Activated naive CD4-positive, alpha-beta T cell (primary cell): ENCODE data around the gene PRDX2.

ENCODE experiments used
- DNase-seq, 4 experiments: peaks; one replicate each; lab custom pipeline; 2025; lab: John Stamatoyannopoulos, UW

Gene PRDX2

GRCh38 chr19:12752056-12752781 lies 49.4 kb downstream of the PRDX2 start:
- no peak for DNase-seq

DNA sequence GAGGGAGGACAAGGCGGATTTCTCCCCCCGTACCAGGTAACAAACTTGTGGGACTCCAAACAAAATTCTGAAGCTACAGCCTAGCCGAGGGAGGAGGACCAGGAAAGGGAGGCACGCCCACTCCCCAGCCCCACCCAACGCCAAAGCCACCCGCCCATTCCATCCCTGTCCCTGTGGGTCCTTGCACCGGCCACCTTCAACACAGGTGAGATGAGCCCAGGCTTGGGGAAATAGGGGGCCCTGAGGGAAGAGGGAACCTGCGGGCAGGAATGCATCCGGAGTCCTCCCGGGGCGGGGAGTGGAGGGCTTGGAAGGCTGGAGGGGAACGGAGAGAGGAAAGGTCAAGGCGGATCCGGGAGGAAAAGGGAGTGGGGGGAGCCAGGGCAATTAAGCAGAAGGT lies 50.0 kb downstream of the PRDX2 start, which contains the start of gene BEST2:
BEST2 (plus strand) TSS at position 157 of the 400 bp plus-strand sequence. CDS start 802 bp downstream, outside the sequence.
- no peak for DNase-seq

DNA sequence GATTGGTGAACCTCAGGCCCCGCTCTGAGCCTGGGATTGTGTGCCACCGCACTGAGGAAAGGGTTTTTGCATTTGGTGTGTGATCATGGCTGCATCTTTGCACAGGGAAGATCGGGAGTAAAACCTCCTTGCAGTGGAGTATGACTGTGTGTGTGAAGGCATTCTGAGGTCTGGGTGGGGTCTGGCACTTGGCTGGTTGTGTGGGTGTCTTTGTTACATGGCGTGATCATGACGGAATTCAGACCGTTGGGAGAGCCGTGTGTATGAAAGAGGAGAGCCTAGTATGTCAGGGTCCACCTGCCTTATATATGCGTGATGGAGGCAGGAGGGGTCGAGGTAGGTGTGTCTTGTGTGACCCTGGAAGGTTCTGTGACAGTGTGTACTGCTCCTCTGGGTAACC lies 50.7 kb downstream of the PRDX2 start:
- no peak for DNase-seq

GRCh38 chr19:12749938-12750521 lies 51.6 kb downstream of the PRDX2 start:
- DNase-seq = no peak

DNA sequence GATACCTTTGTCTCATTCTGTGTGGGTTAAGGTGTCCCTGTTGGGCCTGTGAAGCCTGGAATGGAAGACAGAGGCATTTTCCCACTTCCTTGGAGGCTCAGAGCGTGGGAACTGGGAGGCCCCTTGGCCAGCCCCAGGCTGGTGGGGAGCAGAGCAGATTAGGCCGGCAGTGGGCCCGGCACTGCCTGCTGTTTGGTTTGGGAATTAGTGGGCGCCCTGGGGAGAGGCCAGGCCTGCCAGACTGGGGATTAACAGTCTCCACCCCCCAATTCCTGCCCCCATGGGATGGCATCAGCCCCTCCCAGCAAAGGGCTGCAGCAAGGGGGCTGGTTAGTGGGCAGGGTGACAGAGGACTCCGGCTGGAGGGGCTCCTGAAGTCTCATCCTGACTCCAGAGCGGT lies 53.1 kb downstream of the PRDX2 start:
- DNase-seq = no peak
